NB4 (cell line): ENCODE results near the gene FMNL2.

ENCODE experiments used
- DNase-seq: peaks from one replicate; pipeline ENCODE4 v3.0.0; 2010; ENCODE audit warnings: low read depth
- H3K4me3 ChIP-seq: one replicate; pipeline ENCODE4 v1.5.1; 2011; ENCODE audit warnings: mild to moderate bottlenecking, low read depth, low read length, moderate library complexity
- MYC ChIP-seq: IDR thresholded peaks from 2 replicates; pipeline ENCODE4 v1.6.1; 2011; ENCODE audit warnings: low read depth, low read length
- POLR2A ChIP-seq: IDR thresholded peaks from 2 replicates; pipeline ENCODE4 v1.6.1; 2011; ENCODE audit warnings: mild to moderate bottlenecking; ENCODE audit not compliant: insufficient read length; ENCODE audit errors: extremely low read depth
- TF ChIP-seq, protein P1 (sequence below): IDR thresholded peaks from one replicate; pipeline ENCODE4 v1.5.1; 2012; ENCODE audit warnings: low read depth, low read length
- TF ChIP-seq, protein P2 (sequence below): IDR thresholded peaks from 2 replicates; pipeline ENCODE4 v1.6.1; 2011; ENCODE audit warnings: low read depth, low read length

The FMNL2 gene

DNA sequence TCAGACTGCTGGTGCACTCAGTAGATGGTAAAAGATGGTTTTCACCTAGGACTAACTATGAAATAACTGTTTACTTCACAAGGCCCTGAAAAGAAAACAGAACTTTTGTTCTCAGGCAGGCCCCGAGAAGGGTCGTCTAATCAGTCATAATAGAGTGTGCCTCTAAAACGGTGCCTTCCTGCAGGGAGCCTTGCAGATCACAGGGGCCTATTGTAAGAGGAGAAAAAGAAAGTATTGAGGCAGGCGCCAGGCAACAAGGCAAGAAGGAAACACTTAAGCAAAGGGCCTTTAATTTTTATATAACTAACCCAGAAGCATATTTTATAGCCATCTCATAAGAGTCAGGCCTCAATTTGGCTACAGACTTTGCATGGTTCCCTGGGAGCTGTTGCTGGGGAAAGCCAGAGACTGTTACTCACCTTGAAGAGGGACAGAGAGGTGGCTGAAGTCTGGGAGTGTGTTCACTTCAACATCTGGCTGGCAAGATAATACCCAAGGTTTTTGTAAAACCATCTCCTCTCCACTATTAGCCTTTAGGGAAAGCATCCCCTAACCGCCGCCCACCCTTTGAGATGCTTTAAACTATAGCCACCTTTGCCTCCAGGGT lies 265.2 kb downstream of the FMNL2 start:
- DNase-seq: no peak
- TF ChIP-seq, protein P1, sequence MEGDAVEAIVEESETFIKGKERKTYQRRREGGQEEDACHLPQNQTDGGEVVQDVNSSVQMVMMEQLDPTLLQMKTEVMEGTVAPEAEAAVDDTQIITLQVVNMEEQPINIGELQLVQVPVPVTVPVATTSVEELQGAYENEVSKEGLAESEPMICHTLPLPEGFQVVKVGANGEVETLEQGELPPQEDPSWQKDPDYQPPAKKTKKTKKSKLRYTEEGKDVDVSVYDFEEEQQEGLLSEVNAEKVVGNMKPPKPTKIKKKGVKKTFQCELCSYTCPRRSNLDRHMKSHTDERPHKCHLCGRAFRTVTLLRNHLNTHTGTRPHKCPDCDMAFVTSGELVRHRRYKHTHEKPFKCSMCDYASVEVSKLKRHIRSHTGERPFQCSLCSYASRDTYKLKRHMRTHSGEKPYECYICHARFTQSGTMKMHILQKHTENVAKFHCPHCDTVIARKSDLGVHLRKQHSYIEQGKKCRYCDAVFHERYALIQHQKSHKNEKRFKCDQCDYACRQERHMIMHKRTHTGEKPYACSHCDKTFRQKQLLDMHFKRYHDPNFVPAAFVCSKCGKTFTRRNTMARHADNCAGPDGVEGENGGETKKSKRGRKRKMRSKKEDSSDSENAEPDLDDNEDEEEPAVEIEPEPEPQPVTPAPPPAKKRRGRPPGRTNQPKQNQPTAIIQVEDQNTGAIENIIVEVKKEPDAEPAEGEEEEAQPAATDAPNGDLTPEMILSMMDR: no peak
- TF ChIP-seq, protein P2, sequence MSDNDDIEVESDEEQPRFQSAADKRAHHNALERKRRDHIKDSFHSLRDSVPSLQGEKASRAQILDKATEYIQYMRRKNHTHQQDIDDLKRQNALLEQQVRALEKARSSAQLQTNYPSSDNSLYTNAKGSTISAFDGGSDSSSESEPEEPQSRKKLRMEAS: no peak
- TF ChIP-seq POLR2A (no peak), MYC (no peak)
- no peak overlapping the region for H3K4me3 ChIP-seq

DNA sequence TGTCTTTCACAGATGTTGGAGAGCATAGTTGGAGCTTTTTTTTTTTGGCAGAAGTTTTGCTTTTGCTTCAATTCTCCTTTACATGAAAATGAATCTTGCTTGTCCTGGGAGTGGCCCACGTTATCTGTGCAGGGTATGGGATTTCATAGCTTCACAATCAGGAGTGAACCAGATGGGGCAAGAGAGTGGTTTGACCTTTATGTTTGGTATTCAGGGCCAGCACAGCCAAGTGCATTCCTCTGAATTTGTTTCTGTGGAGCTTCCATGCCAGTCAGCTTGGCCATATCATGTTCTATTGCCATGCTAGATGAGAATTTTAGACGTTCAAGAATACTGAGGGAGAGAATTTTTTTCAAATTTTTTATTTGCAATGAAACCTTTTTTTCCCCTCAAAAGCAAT lies 265.7 kb downstream of the FMNL2 start:
- no peak for DNase-seq
- no peak for TF ChIP-seq MYC
- TF ChIP-seq, protein P2: no peak
- H3K4me3 ChIP-seq: no peak overlapping the region

DNA sequence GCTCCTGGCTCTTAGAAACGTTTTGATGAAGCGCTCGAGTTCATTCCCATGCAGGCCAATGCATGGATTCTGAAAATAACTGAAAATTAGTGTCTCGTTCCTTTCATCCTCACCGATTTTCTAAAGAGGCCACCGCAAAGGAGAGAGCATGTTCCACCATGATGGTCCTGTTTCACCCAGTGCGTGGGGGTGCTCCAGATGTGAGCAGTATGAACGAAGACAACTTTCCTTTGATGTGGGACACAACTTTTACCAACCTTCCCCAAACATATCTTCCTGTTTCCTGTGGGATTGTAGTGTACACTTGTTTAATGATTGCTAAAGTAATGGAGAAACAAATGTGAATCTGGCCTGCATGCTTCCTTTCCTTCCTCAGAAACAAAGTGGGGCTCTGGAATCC lies 267.8 kb downstream of the FMNL2 start:
- H3K4me3 ChIP-seq: no peak overlapping the region
- no peak for TF ChIP-seq POLR2A
- TF ChIP-seq, protein P2: no peak
- no peak for TF ChIP-seq MYC
- TF ChIP-seq, protein P1: no peak
- DNase-seq: no peak

DNA sequence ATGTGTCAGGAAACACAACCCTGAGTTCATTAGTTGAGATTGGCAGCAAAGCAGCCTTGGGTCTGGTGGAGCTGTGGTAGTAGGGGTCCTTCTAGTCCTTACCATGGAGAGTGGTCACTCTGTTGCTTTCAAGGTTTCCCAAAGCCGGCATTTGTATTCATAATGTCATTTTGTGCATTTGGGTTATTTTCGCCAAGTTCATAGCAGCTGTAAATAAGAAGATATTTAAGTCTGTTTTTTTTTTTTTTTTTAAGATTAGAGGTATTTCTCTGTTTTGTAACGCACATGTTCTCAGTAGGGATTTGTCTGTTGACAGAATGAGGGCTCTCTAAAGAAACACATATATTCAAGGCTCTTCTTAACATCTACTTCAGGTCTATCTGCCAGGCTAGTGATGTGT lies 268.2 kb downstream of the FMNL2 start:
- no peak for DNase-seq
- TF ChIP-seq, protein P1: no peak
- TF ChIP-seq POLR2A (no peak), MYC (no peak)
- TF ChIP-seq, protein P2: no peak
- H3K4me3 ChIP-seq: no peak overlapping the region

DNA sequence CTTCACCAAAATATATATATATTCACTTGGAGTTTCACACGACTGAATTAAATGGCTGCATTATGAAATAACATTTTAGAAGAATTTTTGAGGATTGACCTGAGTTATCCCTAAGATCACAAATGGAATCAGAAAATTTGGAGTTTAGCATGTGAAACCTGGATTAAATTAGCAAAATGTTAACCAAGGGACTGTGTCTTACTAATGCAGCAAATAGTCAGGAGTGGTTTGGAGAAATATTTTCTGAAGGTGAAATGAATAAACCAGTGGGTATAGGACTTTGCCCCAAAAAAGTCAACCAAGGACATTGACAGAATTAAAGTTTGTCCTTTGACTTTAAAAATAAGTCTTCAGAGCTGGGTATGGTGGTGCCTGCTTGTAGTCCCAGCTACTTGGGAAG lies 271.1 kb downstream of the FMNL2 start:
- TF ChIP-seq MYC (no peak), POLR2A (no peak)
- TF ChIP-seq, protein P2: no peak
- TF ChIP-seq, protein P1: no peak
- no peak for DNase-seq
- no peak overlapping the region for H3K4me3 ChIP-seq

DNA sequence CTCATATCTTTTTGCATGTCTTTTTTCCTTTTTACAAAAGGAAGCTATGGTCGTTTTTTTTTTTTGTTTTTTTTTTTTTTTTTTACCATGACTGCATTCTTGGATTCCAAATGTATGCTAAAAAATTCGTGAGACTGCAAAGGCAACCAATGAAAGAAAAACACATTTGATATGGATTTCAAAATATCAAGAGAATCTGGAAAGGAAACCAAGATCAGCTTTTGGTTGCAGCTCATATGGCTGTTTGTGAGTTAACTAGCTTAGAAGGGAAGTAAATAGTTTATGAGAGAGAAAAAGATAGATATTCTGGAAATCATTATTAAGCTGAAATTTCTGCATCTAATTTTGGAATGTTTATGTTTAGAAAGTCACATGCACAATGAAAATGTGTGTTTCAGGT lies 272.0 kb downstream of the FMNL2 start:
- H3K4me3 ChIP-seq: no peak overlapping the region
- TF ChIP-seq, protein P2: no peak
- TF ChIP-seq MYC (no peak), POLR2A (no peak)
- TF ChIP-seq, protein P1: no peak
- no peak for DNase-seq
